ENCODE data around the gene NBL1.
A peak's percentile ranks its signal among the peaks of the same experiment; 100 is the strongest.

Gene NBL1

GRCh38 chr1:19647643-19648042, 3.5 kb downstream of the NBL1 start:
- DNase-seq: no peak

GRCh38 chr1:19648239-19648638, 4.1 kb downstream of the NBL1 start:
- DNase-seq: no peak

GRCh38 chr1:19648689-19649088, 4.6 kb downstream of the NBL1 start:
- no peak for DNase-seq

- no peak for DNase-seq
Observed at GRCh38 chr1:19650416-19651140, 6.5 kb downstream of the NBL1 start.

- peak; percentile 51 for DNase-seq
Observed at GRCh38 chr1:19651141-19651737, 7.1 kb downstream of the NBL1 start.

GRCh38 chr1:19654386-19654785, 10.3 kb downstream of the NBL1 start:
- no peak for DNase-seq

GRCh38 chr1:19654886-19655717, 11.0 kb downstream of the NBL1 start:
- DNase-seq: no peak

- DNase-seq: no peak
Observed at GRCh38 chr1:19655718-19656080, 11.6 kb downstream of the NBL1 start.

- no peak for DNase-seq
Observed at GRCh38 chr1:19656134-19656779, 12.1 kb downstream of the NBL1 start.

- no peak for DNase-seq
Observed at GRCh38 chr1:19656780-19657466, 12.8 kb downstream of the NBL1 start.

GRCh38 chr1:19657511-19657910, 13.4 kb downstream of the NBL1 start:
- no peak for DNase-seq

- DNase-seq: no peak
Observed at GRCh38 chr1:19658186-19658585, 14.1 kb downstream of the NBL1 start.

- peak; percentile 43 for DNase-seq
Observed at GRCh38 chr1:19661721-19662228, 17.7 kb downstream of the NBL1 start.

GRCh38 chr1:19662313-19662712, 18.2 kb downstream of the NBL1 start:
- DNase-seq: no peak

- DNase-seq: peak; percentile 68
Observed at GRCh38 chr1:19664453-19665185, 20.5 kb downstream of the NBL1 start, which contains the start of gene HTR6. Gene HTR6 (plus strand): TSS chr1:19664875. CDS start chr1:19665754, 879 bp downstream.

GRCh38 chr1:19665186-19665495, 21.0 kb downstream of the NBL1 start:
- no peak for DNase-seq

- no peak for DNase-seq
Observed at GRCh38 chr1:19665496-19666465, 21.7 kb downstream of the NBL1 start.

- no peak for DNase-seq
Observed at GRCh38 chr1:19668888-19669287, 24.8 kb downstream of the NBL1 start.

- DNase-seq: no peak
Observed at GRCh38 chr1:19670787-19671186, 26.7 kb downstream of the NBL1 start.

- no peak for DNase-seq
Observed at GRCh38 chr1:19672237-19672636, 28.1 kb downstream of the NBL1 start.

- DNase-seq: no peak
Observed at GRCh38 chr1:19675797-19676196, 31.7 kb downstream of the NBL1 start.
